HCEC 1CT (cell line): Measurements from ENCODE around the gene TBC1D22A.

Experiments used
- DNase-seq: peaks from one replicate; pipeline ENCODE4 v3.0.0-alpha.2; 2017

Gene TBC1D22A

GRCh38 chr22:47197773-47198500 is 435.5 kb downstream of the TBC1D22A start:
- DNase-seq = no peak

- no peak for DNase-seq
Observed at GRCh38 chr22:47198801-47199251, 436.4 kb downstream of the TBC1D22A start.

- no peak for DNase-seq
Observed at GRCh38 chr22:47199261-47199978, 437.0 kb downstream of the TBC1D22A start.

- no peak for DNase-seq
Observed at GRCh38 chr22:47199979-47200272, 437.5 kb downstream of the TBC1D22A start.

GRCh38 chr22:47200273-47201051 is 438.0 kb downstream of the TBC1D22A start:
- no peak for DNase-seq

GRCh38 chr22:47201186-47201995 is 438.9 kb downstream of the TBC1D22A start:
- no peak for DNase-seq

GRCh38 chr22:47201996-47202818 is 439.8 kb downstream of the TBC1D22A start:
- DNase-seq = no peak

GRCh38 chr22:47202819-47203553 is 440.5 kb downstream of the TBC1D22A start:
- no peak for DNase-seq

- DNase-seq = no peak
Observed at GRCh38 chr22:47203554-47203991, 441.1 kb downstream of the TBC1D22A start.

GRCh38 chr22:47204002-47204979 is 441.8 kb downstream of the TBC1D22A start:
- no peak for DNase-seq

GRCh38 chr22:47205081-47205491 is 442.6 kb downstream of the TBC1D22A start:
- no peak for DNase-seq

GRCh38 chr22:47205554-47205953 is 443.1 kb downstream of the TBC1D22A start:
- DNase-seq = no peak

GRCh38 chr22:47206164-47206563 is 443.7 kb downstream of the TBC1D22A start:
- DNase-seq = no peak

- no peak for DNase-seq
Observed at GRCh38 chr22:47206666-47207218, 444.3 kb downstream of the TBC1D22A start.

GRCh38 chr22:47207387-47207786 is 444.9 kb downstream of the TBC1D22A start:
- no peak for DNase-seq

GRCh38 chr22:47207846-47208554 is 445.6 kb downstream of the TBC1D22A start:
- DNase-seq = no peak

GRCh38 chr22:47208630-47209029 is 446.2 kb downstream of the TBC1D22A start:
- DNase-seq = no peak

- DNase-seq = no peak
Observed at GRCh38 chr22:47209040-47209514, 446.6 kb downstream of the TBC1D22A start.
